Activated CD4-positive, alpha-beta T cell treated with anti-CD3 and anti-CD28 coated beads, Interleukin-2, amount 10 ng/mL, durations not matched to agents 24 days and 14 days (primary cell): ENCODE data around the gene STK11IP. TPM values are rescaled to one million over a fixed set of nuclear protein-coding genes. Genes with fewer than 3 reads are reported as not detected.

Source experiments
- DNase-seq: peaks from one replicate; pipeline ENCODE4 v3.0.0; 2022
- H3K27ac Mint-ChIP-seq: one replicate; pipeline ENCODE4 v1.8.0; 2022; ENCODE audit warnings: mild to moderate bottlenecking, mixed read lengths
- H3K27me3 Mint-ChIP-seq: one replicate; pipeline ENCODE4 v1.8.0; 2022; ENCODE audit warnings: mixed read lengths
- H3K36me3 Mint-ChIP-seq: one replicate; pipeline ENCODE4 v1.8.0; 2022; ENCODE audit warnings: low read depth, mild to moderate bottlenecking, mixed read lengths
- H3K4me1 Mint-ChIP-seq: one replicate; pipeline ENCODE4 v1.8.0; 2021; ENCODE audit warnings: mixed read lengths
- H3K4me3 Mint-ChIP-seq: one replicate; pipeline ENCODE4 v1.8.0; 2022; ENCODE audit warnings: mild to moderate bottlenecking, moderate library complexity, mixed read lengths
- H3K9me3 Mint-ChIP-seq: one replicate; pipeline ENCODE4 v1.8.0; 2021; ENCODE audit warnings: mixed read lengths
- intact Hi-C: fragments of 100-400 bp; cut with micrococcal nuclease; formaldehyde crosslinking; loops from one replicate; pipeline ENCODE4 v1.15.1; 2023
- total RNA-seq: library from RNA; stranded (reverse); gene quantifications from 2 replicates; pipeline ENCODE4 v1.2.3, GENCODE V29; 2022

STK11IP gene
- total RNA-seq, 1 donor from 2014 or later = 35.0 TPM

DNA sequence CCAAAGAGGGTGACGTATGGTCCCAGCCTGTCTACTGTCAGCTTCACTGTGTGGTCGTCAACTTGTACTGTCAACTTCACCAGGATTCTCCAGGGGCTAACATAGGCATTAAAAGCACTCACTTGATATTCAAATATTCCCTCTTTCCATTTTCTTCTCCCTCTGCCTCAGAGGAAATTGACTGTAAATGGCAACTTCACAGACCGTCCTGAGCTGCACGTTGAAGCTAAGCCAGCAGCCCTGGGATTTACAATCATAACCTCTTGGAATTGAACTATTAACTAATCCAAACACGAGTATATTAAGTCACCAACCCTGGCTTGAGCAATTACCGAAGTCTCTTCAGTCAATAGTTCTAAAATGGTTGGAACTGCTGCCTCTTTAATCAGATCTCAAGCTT lies 68.3 kb downstream of the STK11IP start:
- no peak overlapping the region for H3K27ac Mint-ChIP-seq
- peaks cover 10% of the 10 kb centered on the region for H3K27me3 Mint-ChIP-seq
- intact Hi-C loops = no loop called here
- H3K36me3 Mint-ChIP-seq = no peaks in the 10 kb centered on the region
- H3K9me3 Mint-ChIP-seq = no peaks in the 10 kb centered on the region
- H3K4me3 Mint-ChIP-seq = no peak overlapping the region
- no peak for DNase-seq
- no peaks in the 10 kb centered on the region for H3K4me1 Mint-ChIP-seq

Other genes starting within 250 kb of the STK11IP start
- gene DNPEP, start 209.9 kb upstream of the STK11IP start, total RNA-seq = 129 and 148 TPM in 2 replicates
- gene DES, start 179.5 kb upstream of the STK11IP start, total RNA-seq = not detected in 2 replicates
- gene SPEG, start 163.0 kb upstream of the STK11IP start, total RNA-seq = 0.07 TPM in 1 of 2 replicates, not detected in the other
- gene GMPPA, start 99.0 kb upstream of the STK11IP start, total RNA-seq = 45.5 and 46.0 TPM in 2 replicates
- not detected in 2 replicates for gene ASIC4, start 83.4 kb upstream of the STK11IP start, total RNA-seq
- gene CHPF, start 54.0 kb upstream of the STK11IP start, total RNA-seq = 37.8 and 38.3 TPM in 2 replicates
- 3.1 and 3.4 TPM in 2 replicates for gene TMEM198, start 53.8 kb upstream of the STK11IP start, total RNA-seq
- gene OBSL1, start 26.3 kb upstream of the STK11IP start, total RNA-seq = 0.26 and 0.47 TPM in 2 replicates
- gene INHA, start 25.5 kb upstream of the STK11IP start, total RNA-seq = not detected in 2 replicates
- 0.12 TPM in 1 of 2 replicates, not detected in the other for gene SLC4A3, start 29.8 kb downstream of the STK11IP start, total RNA-seq